ENCODE results near the gene TUBGCP6.

The TUBGCP6 gene

GRCh38 chr22:50264104-50264745, 19.4 kb upstream of the TUBGCP6 start:
- in situ Hi-C loops (cut with MboI; ENCODE audit: low sequenced_read_pairs) = no loop called here

GRCh38 chr22:50262973-50263617, 18.3 kb upstream of the TUBGCP6 start:
- in situ Hi-C loops (cut with MboI; ENCODE audit: low sequenced_read_pairs) = no loop called here

- in situ Hi-C loops (cut with MboI; ENCODE audit: low sequenced_read_pairs) = no loop called here
These were observed 17.7 kb upstream of the TUBGCP6 start for GRCh38 chr22:50262460-50262911.

- in situ Hi-C loops (cut with MboI; ENCODE audit: low sequenced_read_pairs) = no loop called here
These were observed 17.0 kb upstream of the TUBGCP6 start, which contains the start of gene MAPK12 for GRCh38 chr22:50261615-50262459. TSS of gene MAPK12 (minus strand) at chr22:50261683. CDS start at chr22:50261509, 174 bp downstream.

GRCh38 chr22:50260801-50261614, 16.2 kb upstream of the TUBGCP6 start:
- in situ Hi-C loops (cut with MboI; ENCODE audit: low sequenced_read_pairs) = no loop called here

- in situ Hi-C loops (cut with MboI; ENCODE audit: low sequenced_read_pairs) = no loop called here
These were observed 15.6 kb upstream of the TUBGCP6 start for GRCh38 chr22:50260434-50260800.

GRCh38 chr22:50259302-50259701, 14.5 kb upstream of the TUBGCP6 start:
- in situ Hi-C loops (cut with MboI; ENCODE audit: low sequenced_read_pairs) = no loop called here

GRCh38 chr22:50258361-50259292, 13.8 kb upstream of the TUBGCP6 start:
- in situ Hi-C loops (cut with MboI; ENCODE audit: low sequenced_read_pairs) = no loop called here

- in situ Hi-C loops (cut with MboI; ENCODE audit: low sequenced_read_pairs) = no loop called here
These were observed 12.9 kb upstream of the TUBGCP6 start for GRCh38 chr22:50257451-50258360.

- in situ Hi-C loops (cut with MboI; ENCODE audit: low sequenced_read_pairs) = no loop called here
These were observed 12.2 kb upstream of the TUBGCP6 start for GRCh38 chr22:50257041-50257440.

- in situ Hi-C loops (cut with MboI; ENCODE audit: low sequenced_read_pairs) = no loop called here
These were observed 11.5 kb upstream of the TUBGCP6 start for GRCh38 chr22:50256258-50256862.

GRCh38 chr22:50255607-50256006, 10.8 kb upstream of the TUBGCP6 start:
- in situ Hi-C loops (cut with MboI; ENCODE audit: low sequenced_read_pairs) = no loop called here

GRCh38 chr22:50255099-50255498, 10.3 kb upstream of the TUBGCP6 start:
- in situ Hi-C loops (cut with MboI; ENCODE audit: low sequenced_read_pairs) = no loop called here

GRCh38 chr22:50253941-50254340, 9.1 kb upstream of the TUBGCP6 start:
- in situ Hi-C loops (cut with MboI; ENCODE audit: low sequenced_read_pairs) = no loop called here

- in situ Hi-C loops (cut with MboI; ENCODE audit: low sequenced_read_pairs) = no loop called here
These were observed 8.5 kb upstream of the TUBGCP6 start for GRCh38 chr22:50253046-50253915.

GRCh38 chr22:50252082-50253045, 7.5 kb upstream of the TUBGCP6 start:
- in situ Hi-C loops (cut with MboI; ENCODE audit: low sequenced_read_pairs) = no loop called here

Data from HL-60/S4 treated with phorbol 12-myristate 13-acetate at 8.2 ng/mL for 4 days and 3 days (cell line).